Measurements from ENCODE around the gene SELENOM. TPM values are rescaled to one million over a fixed set of nuclear protein-coding genes. Genes with fewer than 3 reads are reported as not detected.
A peak's percentile ranks its signal among the peaks of the same experiment; 100 is the strongest.
"Not testable (repeated sequence)": the region's sequence is repeated elsewhere in the genome, so short reads cannot be mapped to it uniquely, and the experiment has no call there.

Gene SELENOM
- total and polyA plus RNA-seq, 2 donors from 2014 or later: 154 to 291 TPM

DNA sequence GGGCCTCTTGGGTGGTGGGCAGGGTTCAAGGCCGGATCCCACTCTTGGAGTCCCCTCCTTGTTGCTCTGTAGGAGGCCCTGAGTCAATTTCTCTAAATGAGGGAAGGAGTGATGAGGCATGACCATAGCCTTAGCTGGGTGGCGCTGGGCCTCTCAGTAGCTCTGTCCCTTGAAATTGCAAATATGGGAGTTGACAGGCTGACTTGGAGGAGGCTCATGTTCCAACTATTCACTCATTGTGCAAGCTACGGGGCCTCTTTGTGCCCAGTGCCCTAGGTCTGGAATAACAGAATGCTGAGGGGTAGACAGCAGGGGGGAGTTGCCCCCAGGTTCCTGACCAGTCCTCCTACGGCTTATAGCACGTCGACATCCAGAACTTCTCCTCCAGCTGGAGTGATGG, 8.0 kb downstream of the SELENOM start:
- Histone ChIP-seq H3K4me1 (ENCODE audit: control insufficient read depth in 2 of 3, insufficient read depth in 2 of 3, low read depth in 1 of 3, low read length in 3 of 3) (no peaks in the 10 kb centered on the region), H3K9me3 (ENCODE audit: control insufficient read depth in 2 of 3, insufficient read depth in 1 of 3, low read length in 3 of 3) (no peaks in the 10 kb centered on the region), H3K36me3 (ENCODE audit: control insufficient read depth in 2 of 3, insufficient read depth in 3 of 3, low read length in 3 of 3) (peaks cover 0 to 40% (median 33%) of the 10 kb centered on the region in 3 donors), H3K27ac (ENCODE audit: low read depth in 2 of 2, low read length in 2 of 2) (no peak overlapping the region), H3K9ac (ENCODE audit: low read length in 3 of 3) (no peak overlapping the region), H3K4me3 (ENCODE audit: low read length in 3 of 3) (no peak overlapping the region), H3K27me3 (ENCODE audit: control insufficient read depth, insufficient read depth, low read length) (no peaks in the 10 kb centered on the region)
- intact Hi-C loops (cut with DNase I): no loop called here
- peak in 1 of 5 donors; percentile 47 for DNase-seq
- no peak for TF ChIP-seq CTCF (IDR thresholded peaks at IDR 0.05; ENCODE audit: borderline replicate concordance, extremely low read depth, insufficient read depth)
- FAIRE-seq: no peak

GRCh38 chr22:31098632-31099110, 8.7 kb downstream of the SELENOM start:
- FAIRE-seq: no peak

DNA sequence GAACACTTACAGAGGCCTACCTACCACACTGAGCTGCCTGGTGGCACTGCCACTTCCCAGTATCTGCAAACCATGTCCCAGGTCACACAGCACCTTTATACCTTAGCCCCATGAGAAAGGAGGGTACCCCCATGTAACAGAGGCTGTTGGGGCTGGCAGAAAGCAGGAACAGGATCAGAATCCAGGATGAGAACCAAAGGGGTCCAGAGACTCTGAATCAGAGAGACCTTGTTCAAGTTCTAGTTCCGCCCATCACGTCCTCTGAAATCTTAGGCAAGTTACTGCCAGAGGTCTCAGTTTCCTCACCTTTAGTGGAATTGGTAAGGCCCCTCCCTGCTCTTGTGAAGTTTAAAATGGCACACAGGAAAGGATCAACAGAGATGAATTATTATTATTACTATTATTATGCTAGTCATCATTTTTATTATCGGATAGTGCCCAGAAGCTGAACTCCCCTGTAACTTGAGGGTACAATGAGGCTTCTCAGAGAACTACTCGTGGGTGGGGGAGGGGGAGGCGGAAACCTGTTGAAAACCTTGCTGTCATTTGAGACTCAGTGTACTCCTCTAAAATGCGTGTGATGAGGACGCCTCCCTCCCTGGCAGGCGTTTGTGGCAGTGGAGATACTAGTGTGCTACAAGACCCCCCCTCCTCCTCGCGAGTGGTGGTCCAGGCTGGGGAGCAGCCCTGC, 9.3 kb downstream of the SELENOM start:
- FAIRE-seq: no peak
- no peak overlapping the region for H3K4me3 ChIP-seq (ENCODE audit: low read length in 3 of 3)
- intact Hi-C loops (cut with DNase I): no loop called here
- TF ChIP-seq CTCF (IDR thresholded peaks at IDR 0.05; ENCODE audit: borderline replicate concordance, extremely low read depth, insufficient read depth): no peak
- H3K4me1 ChIP-seq (ENCODE audit: control insufficient read depth in 2 of 3, insufficient read depth in 2 of 3, low read depth in 1 of 3, low read length in 3 of 3): no peaks in the 10 kb centered on the region
- no peak for DNase-seq
- H3K27ac ChIP-seq (ENCODE audit: low read depth in 2 of 2, low read length in 2 of 2): no peak overlapping the region
- no peaks in the 10 kb centered on the region for H3K9me3 ChIP-seq (ENCODE audit: control insufficient read depth in 2 of 3, insufficient read depth in 1 of 3, low read length in 3 of 3)
- no peaks in the 10 kb centered on the region for H3K27me3 ChIP-seq (ENCODE audit: control insufficient read depth, insufficient read depth, low read length)
- peaks cover 0 to 41% (median 33%) of the 10 kb centered on the region in 3 donors for H3K36me3 ChIP-seq (ENCODE audit: control insufficient read depth in 2 of 3, insufficient read depth in 3 of 3, low read length in 3 of 3)
- no peak overlapping the region for H3K9ac ChIP-seq (ENCODE audit: low read length in 3 of 3)

More at GRCh38 chr22:31098632-31099110, 8.7 kb downstream of the SELENOM start:
- H3K4me1 ChIP-seq (ENCODE audit: control insufficient read depth in 2 of 3, insufficient read depth in 2 of 3, low read depth in 1 of 3, low read length in 3 of 3): no peaks in the 10 kb centered on the region
- TF ChIP-seq CTCF (IDR thresholded peaks at IDR 0.05; ENCODE audit: borderline replicate concordance, extremely low read depth, insufficient read depth): no peak
- no peaks in the 10 kb centered on the region for H3K27me3 ChIP-seq (ENCODE audit: control insufficient read depth, insufficient read depth, low read length)
- no peak overlapping the region for H3K9ac ChIP-seq (ENCODE audit: low read length in 3 of 3)
- intact Hi-C loops (cut with DNase I): no loop called here
- peaks cover 0 to 40% (median 33%) of the 10 kb centered on the region in 3 donors for H3K36me3 ChIP-seq (ENCODE audit: control insufficient read depth in 2 of 3, insufficient read depth in 3 of 3, low read length in 3 of 3)
- DNase-seq: peak in 4 of 5 donors; percentile 54 to 90 (median 70)
- H3K27ac ChIP-seq (ENCODE audit: low read depth in 2 of 2, low read length in 2 of 2): no peak overlapping the region
- no peaks in the 10 kb centered on the region for H3K9me3 ChIP-seq (ENCODE audit: control insufficient read depth in 2 of 3, insufficient read depth in 1 of 3, low read length in 3 of 3)
- H3K4me3 ChIP-seq (ENCODE audit: low read length in 3 of 3): no peak overlapping the region

DNA sequence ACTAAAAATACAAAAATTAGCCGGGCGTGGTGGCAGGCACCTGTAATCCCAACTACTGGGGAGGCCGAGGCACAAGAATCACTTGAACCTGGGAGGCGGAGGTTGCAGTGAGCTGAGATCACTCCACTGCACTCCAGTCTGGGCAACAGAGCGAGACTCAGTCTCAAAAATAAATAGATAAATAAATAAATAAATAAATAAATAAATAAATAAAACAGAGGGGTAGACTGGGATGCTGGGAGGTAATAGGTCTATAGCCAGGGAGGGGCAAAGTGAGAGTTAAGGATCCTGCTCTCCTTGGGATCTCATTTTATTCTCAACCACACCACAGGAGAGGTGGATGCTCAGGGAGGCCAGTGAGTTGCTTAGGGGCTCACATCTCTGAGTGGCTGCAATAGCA, 9.8 kb downstream of the SELENOM start:
- H3K9ac ChIP-seq (ENCODE audit: low read length in 3 of 3); H3K4me1 ChIP-seq (ENCODE audit: control insufficient read depth in 2 of 3, insufficient read depth in 2 of 3, low read depth in 1 of 3, low read length in 3 of 3); intact Hi-C loops (cut with DNase I); H3K27me3 ChIP-seq (ENCODE audit: control insufficient read depth, insufficient read depth, low read length); DNase-seq; FAIRE-seq; H3K27ac ChIP-seq (ENCODE audit: low read depth in 2 of 2, low read length in 2 of 2); H3K9me3 ChIP-seq (ENCODE audit: control insufficient read depth in 2 of 3, insufficient read depth in 1 of 3, low read length in 3 of 3); H3K4me3 ChIP-seq (ENCODE audit: low read length in 3 of 3): not testable (repeated sequence)
- H3K36me3 ChIP-seq (ENCODE audit: control insufficient read depth in 2 of 3, insufficient read depth in 3 of 3, low read length in 3 of 3): peaks cover 0 to 46% (median 37%) of the 10 kb centered on the region in 3 donors

All from kidney (tissue), 14 donors.